AG04450 (cell line): ENCODE results near the gene TMEM52. TPM values are rescaled to one million over a fixed set of nuclear protein-coding genes. Genes with fewer than 3 reads are reported as not detected.

Experiments used
- CTCF ChIA-PET: fragments of 300-600, 350-600 bp; formaldehyde crosslinking; extraction: SDS; loops from one replicate; lab custom pipeline; 2022; ENCODE audit warnings: antibody characterized with exemption, inconsistent platforms; lab: Charles Lee
- POLR2A ChIA-PET: fragments of 350-600 bp; formaldehyde crosslinking; extraction: SDS; loops from one replicate; lab custom pipeline; 2021; ENCODE audit warnings: antibody characterized with exemption, inconsistent platforms; lab: Yijun Ruan, JAX
- DNase-seq: peaks from one replicate; pipeline ENCODE4 v3.0.0-alpha.2; 2011; ENCODE audit warnings: low read depth, low spot score
- H3K27ac ChIP-seq: one replicate; pipeline ENCODE4 v1.5.1; 2012; ENCODE audit warnings: low read depth, low read length, control low read depth
- H3K27me3 ChIP-seq: one replicate; pipeline ENCODE4 v1.6.0; 2012; ENCODE audit warnings: low read length; ENCODE audit not compliant: control insufficient read depth, insufficient read depth
- H3K4me3 ChIP-seq: 2 replicates; pipeline ENCODE4 v1.5.1; 2011; ENCODE audit warnings: mild to moderate bottlenecking, low read depth, low read length, control low read depth
- H3K9me3 ChIP-seq: 2 replicates; pipeline ENCODE4 v1.5.1; 2012; ENCODE audit warnings: low read length; ENCODE audit not compliant: control insufficient read depth, insufficient read depth
- CTCF ChIP-seq: IDR thresholded peaks from 2 replicates; pipeline ENCODE4 v1.5.1; 2011; ENCODE audit warnings: low read depth, low read length, control low read depth, inconsistent platforms
- polyA plus RNA-seq: library from polyadenylated mRNA; depleted of rRNA; stranded (reverse); fragments of >200 nt; gene quantifications from 2 replicates; pipeline ENCODE4 v1.2.3, GENCODE V29; 2011

Gene TMEM52
- polyA plus RNA-seq, 1 experiment = 0.30 TPM

- Histone ChIP-seq H3K9me3 (peaks cover 3% of the 10 kb centered on the region; the same call in 1 of the 2 replicates), H3K4me3 (no peak overlapping the region)
- CTCF ChIA-PET = interaction anchor here (1.3 kb wide), 1 partner anchor 127 kb away, joined by 4 read pairs; no protein-coding TSS in a partner anchor
Measured at GRCh38 chr1:1917304-1917976, 1.6 kb downstream of the TMEM52 start.

GRCh38 chr1:1916851-1917251 is 2.2 kb downstream of the TMEM52 start:
- H3K4me3 ChIP-seq = no peak overlapping the region
- no peak for TF ChIP-seq CTCF
- CTCF ChIA-PET = interaction anchor here (0.6 to 0.8 kb wide), 2 partner anchors 8 to 10 kb away, joined by 3 read pairs; no protein-coding TSS in a partner anchor
- peaks cover 3% of the 10 kb centered on the region; the same call in 1 of the 2 replicates for H3K9me3 ChIP-seq
- H3K27me3 ChIP-seq = peaks cover 6% of the 10 kb centered on the region
- POLR2A ChIA-PET = interaction anchor here (0.6 kb wide), 1 partner anchor 787 kb away, joined by 16 read pairs; no protein-coding TSS in a partner anchor
- no peak overlapping the region for H3K27ac ChIP-seq
- no peak for DNase-seq

More at GRCh38 chr1:1917304-1917976, 1.6 kb downstream of the TMEM52 start:
- peaks cover 8% of the 10 kb centered on the region for H3K27me3 ChIP-seq
- no peak overlapping the region for H3K27ac ChIP-seq
- no peak for DNase-seq
- POLR2A ChIA-PET = interaction anchor here (0.6 kb wide), 1 partner anchor 788 kb away, joined by 16 read pairs; no protein-coding TSS in a partner anchor
- no peak for TF ChIP-seq CTCF

GRCh38 chr1:1915911-1916840 is 2.9 kb downstream of the TMEM52 start:
- ChIA-PET POLR2A (no interaction called here), CTCF (interaction anchor here (0.6 to 0.8 kb wide), 2 partner anchors 7 to 10 kb away, joined by 3 read pairs; no protein-coding TSS in a partner anchor)
- H3K27ac ChIP-seq = no peak overlapping the region
- peaks cover 6% of the 10 kb centered on the region for H3K27me3 ChIP-seq
- H3K9me3 ChIP-seq = peaks cover 3% of the 10 kb centered on the region; the same call in 1 of the 2 replicates
- TF ChIP-seq CTCF = no peak
- DNase-seq = no peak
- H3K4me3 ChIP-seq = no peak overlapping the region

GRCh38 chr1:1914971-1915692 is 3.9 kb downstream of the TMEM52 start, which contains the start of gene CALML6:
TSS of gene CALML6 (plus strand) at chr1:1915260. CDS start at chr1:1915281, 21 bp downstream.
- Histone ChIP-seq H3K9me3 (peaks cover 3% of the 10 kb centered on the region; the same call in 1 of the 2 replicates), H3K4me3 (no peak within 1 kb of the TSS), H3K27ac (no peak within 1 kb of the TSS), H3K27me3 (peaks cover 6% of the 10 kb centered on the region)
- TF ChIP-seq CTCF = no peak
- POLR2A ChIA-PET = no interaction called here
- CTCF ChIA-PET = no interaction called here
- DNase-seq = no peak
